Body of pancreas (tissue), 4 donors: Measurements from ENCODE around the gene OGFOD3. TPM values are rescaled to one million over a fixed set of nuclear protein-coding genes. Genes with fewer than 3 reads are reported as not detected.

Source experiments
- ATAC-seq: fragments of 150-250 bp; one replicate; pipeline ENCODE4 v1.9.1; 2016
- DNase-seq, 4 donors: peaks; one replicate each; pipeline ENCODE4 v3.0.0-alpha.2; 2019
- H3K27ac ChIP-seq, 4 donors: fragments of 200-600 bp; sonication (generic); 1 replicate in 3 of 4; 2 replicates in 1 of 4; pipeline versions ENCODE4 v1.5.1 to v1.6.1; 2016 to 2019; ENCODE audit warnings: mild to moderate bottlenecking in 1 of 4, mixed read lengths in 1 of 4, moderate library complexity in 1 of 4
- H3K27me3 ChIP-seq, 2 donors: fragments of 200-600 bp; sonication (generic); one replicate each; pipeline ENCODE4 v1.6.0; 2016; ENCODE audit warnings: mild to moderate bottlenecking in 1 of 2
- H3K36me3 ChIP-seq, 2 donors: fragments of 200-600 bp; sonication (generic); replicated peaks in 1 of 2; 2 replicates each; pipeline ENCODE4 v1.5.1; 2016; ENCODE audit warnings: low read depth in 2 of 2; ENCODE audit not compliant: insufficient read depth in 1 of 2
- H3K4me1 ChIP-seq: fragments of 200-600 bp; sonication (generic); one replicate; pipeline ENCODE4 v1.6.0; 2016
- H3K4me3 ChIP-seq, 2 donors: fragments of 200-600 bp; sonication (generic); 1 replicate in 1 of 2; 2 replicates in 1 of 2; pipeline ENCODE4 v1.5.1; 2016 to 2019
- H3K9me3 ChIP-seq, 3 donors: fragments of 200-600 bp; sonication (generic); 1 replicate in 2 of 3; 2 replicates in 1 of 3; pipeline ENCODE4 v1.5.1; 2016
- CTCF ChIP-seq, 7 experiments: fragments of 450-650 bp in 4 of 7; fragments of 200-600 bp in 3 of 7; sonication (generic) in 3 of 7; IDR thresholded peaks; one replicate each; pipeline ENCODE4 v1.5.1; 2016 to 2019; ENCODE audit warnings: antibody characterized with exemption in 7 of 7
- POLR2A ChIP-seq, 3 donors: fragments of 450-650 bp; IDR thresholded peaks; one replicate each; pipeline ENCODE4 v1.6.1; 2016; ENCODE audit warnings: antibody characterized with exemption in 3 of 3, mild to moderate bottlenecking in 2 of 3
- whole genome bisulfite sequencing, 2 donors: methylation state at CpG; one replicate each; pipeline ENCODE4 v1.1.5; 2017; 5-methylcytosine and 5-hydroxymethylcytosine counted together
- intact Hi-C: fragments of 100-400 bp; cut with DNase I; formaldehyde crosslinking; loops from one replicate; pipeline ENCODE4 v1.15.1; 2023
- total RNA-seq, 2 donors: library from RNA; depleted of rRNA; stranded (reverse); fragments of >200 nt; gene quantifications; one replicate each; pipeline ENCODE4 v1.1.0, GENCODE V29; 2016

OGFOD3 gene
- total RNA-seq, 2 donors from 2014 or later: 16.8 to 40.0 TPM

GRCh38 chr17:82402865-82403264 lies 15.5 kb downstream of the OGFOD3 start:
- ATAC-seq (no peak), DNase-seq (no peak)
- no peak overlapping the region for H3K4me3 ChIP-seq
- no peak for TF ChIP-seq POLR2A (IDR thresholded peaks at IDR 0.05)
- no peak for TF ChIP-seq CTCF (IDR thresholded peaks at IDR 0.05)
- peaks cover 0 to 3% of the 10 kb centered on the region in 2 donors for H3K36me3 ChIP-seq
- no peaks in the 10 kb centered on the region for H3K27me3 ChIP-seq
- H3K4me1 ChIP-seq: no peaks in the 10 kb centered on the region
- H3K9me3 ChIP-seq: no peaks in the 10 kb centered on the region
- WGBS, 2 donors: 80 to 82% methylated on average over 7 of the region's 7 CpGs
- no peak overlapping the region for H3K27ac ChIP-seq
- intact Hi-C loops: no loop called here

- Histone ChIP-seq H3K4me3 (no peak overlapping the region), H3K27me3 (no peaks in the 10 kb centered on the region), H3K4me1 (no peaks in the 10 kb centered on the region), H3K27ac (peak overlapping the region in 1 of 4 donors; percentile 16), H3K36me3 (peaks cover 0 to 3% of the 10 kb centered on the region in 2 donors), H3K9me3 (no peaks in the 10 kb centered on the region)
- WGBS, 2 donors: 66 to 93% methylated on average over 19 of the region's 19 CpGs
- DNase-seq (peak in 1 of 4 donors; percentile 56), ATAC-seq (no peak)
- TF ChIP-seq POLR2A (IDR thresholded peaks at IDR 0.05): no peak
- TF ChIP-seq CTCF (IDR thresholded peaks at IDR 0.05): no peak
- intact Hi-C loops: no loop called here
These were observed 17.6 kb downstream of the OGFOD3 start for GRCh38 chr17:82400830-82401229.

GRCh38 chr17:82400206-82400605 lies 18.2 kb downstream of the OGFOD3 start:
- WGBS, 2 donors: 59 to 71% methylated on average over 7 of the region's 7 CpGs
- intact Hi-C loops: no loop called here

GRCh38 chr17:82399601-82400101 lies 18.7 kb downstream of the OGFOD3 start:
- H3K27ac ChIP-seq: no peak overlapping the region

More at GRCh38 chr17:82400206-82400605, 18.2 kb downstream of the OGFOD3 start:
- no peaks in the 10 kb centered on the region for H3K27me3 ChIP-seq
- no peak for DNase-seq
- H3K27ac ChIP-seq: peak overlapping the region in 1 of 4 donors; percentile 16
- H3K4me3 ChIP-seq: no peak overlapping the region
- H3K4me1 ChIP-seq: no peaks in the 10 kb centered on the region
- peaks cover 0 to 3% of the 10 kb centered on the region in 2 donors for H3K36me3 ChIP-seq
- TF ChIP-seq POLR2A (IDR thresholded peaks at IDR 0.05): no peak
- TF ChIP-seq CTCF (IDR thresholded peaks at IDR 0.05): no peak
- no peak for ATAC-seq
- no peaks in the 10 kb centered on the region for H3K9me3 ChIP-seq

More at GRCh38 chr17:82399601-82400101, 18.7 kb downstream of the OGFOD3 start:
- DNase-seq (no peak), ATAC-seq (no peak)
- 91% methylated on average over 11 to 18 of the region's 18 CpGs for WGBS, 2 donors
- intact Hi-C loops: no loop called here
- no peaks in the 10 kb centered on the region for H3K9me3 ChIP-seq
- no peak overlapping the region for H3K4me3 ChIP-seq
- TF ChIP-seq CTCF (IDR thresholded peaks at IDR 0.05): no peak
- H3K36me3 ChIP-seq: peaks cover 0 to 3% of the 10 kb centered on the region in 2 donors
- no peaks in the 10 kb centered on the region for H3K4me1 ChIP-seq
- no peaks in the 10 kb centered on the region for H3K27me3 ChIP-seq
